Testis (tissue), 5 donors: ENCODE measurements around the gene TEKT2. TPM values are rescaled to one million over a fixed set of nuclear protein-coding genes. Genes with fewer than 3 reads are reported as not detected.

Experiments
- DNase-seq: peaks from one replicate; pipeline ENCODE4 v3.0.0-alpha.2; 2019
- H3K27ac ChIP-seq, 2 donors: fragments of 200-600 bp; sonication (generic); one replicate each; pipeline ENCODE4 v1.5.1; 2019
- H3K27me3 ChIP-seq: fragments of 200-600 bp; sonication (generic); one replicate; pipeline ENCODE4 v1.5.1; 2019
- H3K36me3 ChIP-seq: fragments of 200-600 bp; sonication (generic); one replicate; pipeline ENCODE4 v1.5.1; 2017; ENCODE audit warnings: low read depth; ENCODE audit errors: missing control alignments
- H3K4me1 ChIP-seq: fragments of 200-600 bp; sonication (generic); one replicate; pipeline ENCODE4 v1.5.1; 2019
- H3K4me3 ChIP-seq, 2 donors: fragments of 200-600 bp; sonication (generic); one replicate each; pipeline ENCODE4 v1.5.1; 2017 to 2019
- H3K9me3 ChIP-seq: fragments of 200-600 bp; sonication (generic); one replicate; pipeline ENCODE4 v1.5.1; 2017
- CTCF ChIP-seq, 3 experiments: fragments of 450-650 bp in 2 of 3; fragments of 200-600 bp in 1 of 3; sonication (generic) in 1 of 3; IDR thresholded peaks; one replicate each; pipeline ENCODE4 v1.5.1; 2016 to 2019; ENCODE audit warnings: antibody characterized with exemption in 3 of 3, mild to moderate bottlenecking in 2 of 3, moderate library complexity in 1 of 3
- POLR2A ChIP-seq: fragments of 450-650 bp; IDR thresholded peaks from one replicate; pipeline ENCODE4 v1.6.1; 2017; ENCODE audit warnings: antibody characterized with exemption, mild to moderate bottlenecking, moderate library complexity
- WGBS, 2 donors: methylation state at CpG; one replicate each; pipeline ENCODE4 v1.1.5; 2018; 5-methylcytosine and 5-hydroxymethylcytosine counted together
- intact Hi-C: fragments of 100-400 bp; cut with DNase I; formaldehyde crosslinking; loops from one replicate; pipeline ENCODE4 v1.15.1; 2023; ENCODE audit warnings: low total_unique reads
- long read RNA-seq, 2 donors: transcript quantifications; one replicate each; lab custom pipeline, GENCODE V29; 2026
- polyA plus RNA-seq: library from polyadenylated mRNA; stranded (reverse); fragments of 350-450 nt; fragmentation: Illumina TruSeq; extraction: RNeasy Lipid Tissue Mini Kit (QIAGEN cat#74804); gene quantifications from one replicate; pipeline ENCODE4 v1.2.3, GENCODE V29; 2014; ENCODE audit warnings: low read depth, low replicate concordance; ENCODE audit not compliant: insufficient read depth
- total RNA-seq, 2 donors: library from RNA; depleted of rRNA; stranded (reverse); fragments of >200 nt; gene quantifications; one replicate each; pipeline ENCODE4 v1.2.3, GENCODE V29; 2016

TEKT2 gene, protein sequence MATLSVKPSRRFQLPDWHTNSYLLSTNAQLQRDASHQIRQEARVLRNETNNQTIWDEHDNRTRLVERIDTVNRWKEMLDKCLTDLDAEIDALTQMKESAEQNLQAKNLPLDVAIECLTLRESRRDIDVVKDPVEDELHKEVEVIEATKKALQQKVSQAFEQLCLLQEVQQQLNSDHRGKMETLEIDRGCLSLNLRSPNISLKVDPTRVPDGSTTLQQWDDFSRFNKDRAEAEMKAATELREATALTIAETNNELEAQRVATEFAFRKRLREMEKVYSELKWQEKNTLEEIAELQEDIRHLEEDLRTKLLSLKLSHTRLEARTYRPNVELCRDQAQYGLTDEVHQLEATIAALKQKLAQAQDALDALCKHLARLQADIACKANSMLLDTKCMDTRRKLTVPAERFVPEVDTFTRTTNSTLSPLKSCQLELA
- total RNA-seq, result 10 to 100 TPM; 35.1 to 65.0 TPM
- 117 TPM for polyA plus RNA-seq
- long read RNA-seq, donor 1, partial matches to known transcripts, result 0 of 2 reads
- long read RNA-seq, donor 1, other reads (novel, unspliced or antisense), result 0 of 2 reads
- long read RNA-seq, donor 2, result 0 reads

DNA sequence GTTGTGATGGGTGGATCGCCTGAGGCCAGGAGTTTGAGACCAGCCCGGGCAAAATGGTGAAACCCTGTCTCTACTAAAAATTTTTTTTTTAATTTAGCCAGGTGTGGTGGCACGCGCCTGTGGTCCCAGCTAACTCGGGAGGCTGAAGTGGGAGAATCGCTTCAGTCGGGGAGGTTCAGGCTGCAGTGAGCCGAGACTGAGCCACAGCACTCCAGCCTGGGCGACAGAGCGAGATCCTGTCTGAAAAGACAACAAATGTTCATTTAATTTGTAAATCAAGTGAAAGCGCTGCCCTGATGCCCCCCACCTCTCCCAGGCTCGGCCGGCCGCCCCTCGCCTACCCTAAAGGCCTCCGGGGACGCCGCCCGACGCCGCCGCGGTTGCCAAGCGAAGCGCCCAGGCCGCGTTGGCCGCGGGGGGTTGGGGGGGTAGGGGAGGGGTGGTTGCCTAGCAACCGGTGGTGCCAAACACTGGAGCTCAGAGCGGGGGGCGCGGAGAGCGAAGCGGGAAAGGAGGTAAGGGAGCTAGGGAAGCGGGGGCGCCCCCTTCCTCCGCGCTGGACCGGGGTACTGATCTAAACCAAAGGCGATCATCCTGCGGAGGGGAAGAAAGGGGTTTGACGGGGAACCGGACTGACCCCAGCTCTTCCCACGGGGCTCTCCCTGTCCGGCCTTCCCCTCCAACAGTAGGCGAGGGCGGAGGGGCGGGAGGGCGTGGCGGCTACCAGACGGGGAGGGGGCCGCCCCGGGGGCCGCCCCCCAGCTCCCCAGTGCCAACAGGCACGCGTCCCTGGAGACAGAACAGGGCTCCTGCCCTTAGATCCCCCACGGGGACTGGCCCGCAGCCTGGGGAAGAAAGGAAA lies at the start of gene TEKT2:
Gene TEKT2 (plus strand): TSS at position 460 of the 862 bp plus-strand sequence. CDS start 828 bp downstream, outside the sequence.
- Histone ChIP-seq H3K27me3 (no peaks in the 10 kb centered on the region), H3K4me1 (peaks cover 3% of the 10 kb centered on the region), H3K36me3 (no peaks in the 10 kb centered on the region), H3K4me3 (peak within 1 kb of the TSS; percentile 33 to 62), H3K9me3 (no peaks in the 10 kb centered on the region), H3K27ac (no peak within 1 kb of the TSS)
- TF ChIP-seq CTCF (IDR thresholded peaks at IDR 0.05), result no peak
- no peak for TF ChIP-seq POLR2A
- peak; percentile 54 for DNase-seq
- intact Hi-C loops, result no loop called here
- WGBS, 2 donors, result 12 to 13% methylated on average over 51 to 59 of the region's 59 CpGs

DNA sequence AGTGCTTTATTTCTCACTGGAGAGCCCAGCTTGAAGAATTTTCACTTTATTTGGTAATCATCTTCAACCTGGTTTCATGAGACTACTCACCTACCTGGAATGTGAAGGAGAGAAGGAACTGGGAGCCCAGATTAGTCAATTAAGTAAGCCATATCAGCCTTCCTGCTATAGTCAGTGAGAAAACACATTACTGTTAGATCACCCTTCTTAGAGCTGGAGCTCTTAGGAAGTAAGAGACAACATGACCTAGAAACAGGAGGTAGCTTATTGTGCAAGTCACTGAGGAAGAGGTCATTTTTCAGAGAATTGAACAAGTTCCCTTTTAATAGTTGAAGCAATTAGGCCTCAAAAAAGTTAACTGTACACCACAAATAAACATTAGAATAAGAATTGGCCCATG lies 49.2 kb upstream of the TEKT2 start:
- Histone ChIP-seq H3K9me3 (no peaks in the 10 kb centered on the region), H3K4me1 (no peaks in the 10 kb centered on the region), H3K36me3 (no peaks in the 10 kb centered on the region), H3K27me3 (no peaks in the 10 kb centered on the region), H3K27ac (no peak overlapping the region), H3K4me3 (no peak overlapping the region)
- DNase-seq, result no peak
- intact Hi-C loops, result no loop called here
- TF ChIP-seq POLR2A (no peak), CTCF (IDR thresholded peaks at IDR 0.05) (no peak)

DNA sequence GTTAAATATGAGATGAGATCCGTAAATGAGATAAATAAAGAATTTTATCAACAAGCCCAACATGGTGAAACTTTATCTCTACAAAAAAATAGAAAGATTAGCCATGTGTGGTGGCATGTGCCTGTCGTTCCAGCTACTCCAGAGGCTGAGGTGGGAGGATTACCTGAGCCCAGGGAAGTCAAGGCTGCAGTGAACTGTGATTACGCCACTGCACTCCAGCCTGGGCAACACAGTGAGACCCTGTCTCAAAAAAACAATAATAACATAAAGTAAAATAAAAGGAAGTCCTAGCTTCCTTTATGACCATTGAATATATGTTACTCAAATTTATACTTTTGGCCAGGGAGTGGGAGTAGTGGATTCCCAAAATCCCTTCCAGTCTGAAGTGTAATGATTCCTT lies 48.7 kb upstream of the TEKT2 start:
- H3K27me3 ChIP-seq, result no peaks in the 10 kb centered on the region
- no peak overlapping the region for H3K27ac ChIP-seq
- 77 to 83% methylated on average over 3 of the region's 3 CpGs for WGBS, 2 donors
- intact Hi-C loops, result no loop called here
- no peaks in the 10 kb centered on the region for H3K4me1 ChIP-seq
- DNase-seq, result no peak
- H3K4me3 ChIP-seq, result no peak overlapping the region
- no peaks in the 10 kb centered on the region for H3K9me3 ChIP-seq
- H3K36me3 ChIP-seq, result no peaks in the 10 kb centered on the region
- no peak for TF ChIP-seq CTCF (IDR thresholded peaks at IDR 0.05)
- TF ChIP-seq POLR2A, result no peak

- intact Hi-C loops, result no loop called here
- Histone ChIP-seq H3K27me3 (no peaks in the 10 kb centered on the region), H3K36me3 (no peaks in the 10 kb centered on the region), H3K9me3 (no peaks in the 10 kb centered on the region), H3K4me1 (no peaks in the 10 kb centered on the region), H3K27ac (no peak overlapping the region), H3K4me3 (no peak overlapping the region)
- no peak for DNase-seq
- TF ChIP-seq POLR2A, result no peak
- TF ChIP-seq CTCF (IDR thresholded peaks at IDR 0.05), result no peak
- WGBS, 2 donors, result 84 to 92% methylated on average over 2 of the region's 2 CpGs
Observed at GRCh38 chr1:36040238-36040637, 43.7 kb upstream of the TEKT2 start.
